HS-27A (cell line): ENCODE results near the gene PCDHGC3.

Experiments
- DNase-seq: peaks from one replicate; pipeline ENCODE4 v3.0.0-alpha.2; 2012; ENCODE audit warnings: low read depth, missing footprints

Gene PCDHGC3

GRCh38 chr5:141485321-141486055 is 9.7 kb downstream of the PCDHGC3 start:
- DNase-seq: no peak

- DNase-seq: no peak
Observed at GRCh38 chr5:141486091-141486490, 10.3 kb downstream of the PCDHGC3 start.

GRCh38 chr5:141487131-141487530 is 11.4 kb downstream of the PCDHGC3 start:
- no peak for DNase-seq

GRCh38 chr5:141488591-141489561 is 13.1 kb downstream of the PCDHGC3 start, which contains the start of gene PCDHGC5:
TSS of gene PCDHGC5 (plus strand) at chr5:141489081. CDS start at chr5:141489241, 160 bp downstream.
- DNase-seq: no peak

GRCh38 chr5:141489841-141490240 is 14.1 kb downstream of the PCDHGC3 start:
- no peak for DNase-seq

GRCh38 chr5:141490271-141490670 is 14.5 kb downstream of the PCDHGC3 start:
- no peak for DNase-seq

GRCh38 chr5:141490771-141491170 is 15.0 kb downstream of the PCDHGC3 start:
- no peak for DNase-seq

- no peak for DNase-seq
Observed at GRCh38 chr5:141491323-141492167, 15.8 kb downstream of the PCDHGC3 start.

- DNase-seq: no peak
Observed at GRCh38 chr5:141492168-141492885, 16.6 kb downstream of the PCDHGC3 start.

GRCh38 chr5:141493500-141494422 is 18.0 kb downstream of the PCDHGC3 start:
- DNase-seq: no peak

- DNase-seq: no peak
Observed at GRCh38 chr5:141494761-141495452, 19.1 kb downstream of the PCDHGC3 start.

GRCh38 chr5:141495453-141495811 is 19.7 kb downstream of the PCDHGC3 start:
- DNase-seq: no peak

- no peak for DNase-seq
Observed at GRCh38 chr5:141496038-141496437, 20.3 kb downstream of the PCDHGC3 start.

- DNase-seq: no peak
Observed at GRCh38 chr5:141501761-141502160, 26.0 kb downstream of the PCDHGC3 start.

- DNase-seq: no peak
Observed at GRCh38 chr5:141503681-141504080, 27.9 kb downstream of the PCDHGC3 start.

GRCh38 chr5:141504216-141504615 is 28.4 kb downstream of the PCDHGC3 start:
- DNase-seq: no peak

- DNase-seq: no peak
Observed at GRCh38 chr5:141506381-141507155, 30.8 kb downstream of the PCDHGC3 start.

- no peak for DNase-seq
Observed at GRCh38 chr5:141507387-141508091, 31.8 kb downstream of the PCDHGC3 start.
